ENCODE measurements around the gene COX4I1.
"Not testable (repeated sequence)": the region's sequence is repeated elsewhere in the genome, so short reads cannot be mapped to it uniquely, and the experiment has no call there.

DNA sequence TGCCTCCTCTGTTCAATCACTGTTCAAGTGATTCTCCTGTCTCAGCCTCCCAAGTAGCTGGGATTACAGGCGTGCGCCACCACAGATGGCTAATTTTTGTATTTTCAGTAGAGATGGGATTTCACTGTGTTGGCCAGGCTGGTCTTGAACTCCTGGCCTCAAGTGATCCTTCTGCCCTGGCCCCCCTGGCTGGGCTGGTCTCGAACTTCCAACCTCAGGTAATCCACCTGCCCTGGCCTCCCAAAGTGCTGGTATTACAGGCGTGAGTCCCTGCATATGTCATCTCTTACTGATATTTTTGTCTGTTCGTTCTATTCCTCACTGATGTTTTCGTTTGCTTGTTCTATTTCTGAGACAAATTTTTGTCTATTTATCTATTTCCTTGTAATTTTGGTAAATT is 17.7 kb downstream of the COX4I1 start:
- not testable (repeated sequence) for TF ChIP-seq EZH2, EZH2phosphoT487 (IDR thresholded peaks at IDR 0.05)
- TF ChIP-seq, protein P1, sequence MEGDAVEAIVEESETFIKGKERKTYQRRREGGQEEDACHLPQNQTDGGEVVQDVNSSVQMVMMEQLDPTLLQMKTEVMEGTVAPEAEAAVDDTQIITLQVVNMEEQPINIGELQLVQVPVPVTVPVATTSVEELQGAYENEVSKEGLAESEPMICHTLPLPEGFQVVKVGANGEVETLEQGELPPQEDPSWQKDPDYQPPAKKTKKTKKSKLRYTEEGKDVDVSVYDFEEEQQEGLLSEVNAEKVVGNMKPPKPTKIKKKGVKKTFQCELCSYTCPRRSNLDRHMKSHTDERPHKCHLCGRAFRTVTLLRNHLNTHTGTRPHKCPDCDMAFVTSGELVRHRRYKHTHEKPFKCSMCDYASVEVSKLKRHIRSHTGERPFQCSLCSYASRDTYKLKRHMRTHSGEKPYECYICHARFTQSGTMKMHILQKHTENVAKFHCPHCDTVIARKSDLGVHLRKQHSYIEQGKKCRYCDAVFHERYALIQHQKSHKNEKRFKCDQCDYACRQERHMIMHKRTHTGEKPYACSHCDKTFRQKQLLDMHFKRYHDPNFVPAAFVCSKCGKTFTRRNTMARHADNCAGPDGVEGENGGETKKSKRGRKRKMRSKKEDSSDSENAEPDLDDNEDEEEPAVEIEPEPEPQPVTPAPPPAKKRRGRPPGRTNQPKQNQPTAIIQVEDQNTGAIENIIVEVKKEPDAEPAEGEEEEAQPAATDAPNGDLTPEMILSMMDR (IDR thresholded peaks at IDR 0.05): not testable (repeated sequence)
